GM12801 (cell line): Measurements from ENCODE around the gene TM7SF2.

ENCODE experiments used
- TF ChIP-seq, protein P1 (sequence below): IDR thresholded peaks from one replicate; pipeline ENCODE4 v1.5.1; 2011; ENCODE audit warnings: control low read depth; ENCODE audit not compliant: insufficient read length; ENCODE audit errors: extremely low read depth

TM7SF2 gene

DNA sequence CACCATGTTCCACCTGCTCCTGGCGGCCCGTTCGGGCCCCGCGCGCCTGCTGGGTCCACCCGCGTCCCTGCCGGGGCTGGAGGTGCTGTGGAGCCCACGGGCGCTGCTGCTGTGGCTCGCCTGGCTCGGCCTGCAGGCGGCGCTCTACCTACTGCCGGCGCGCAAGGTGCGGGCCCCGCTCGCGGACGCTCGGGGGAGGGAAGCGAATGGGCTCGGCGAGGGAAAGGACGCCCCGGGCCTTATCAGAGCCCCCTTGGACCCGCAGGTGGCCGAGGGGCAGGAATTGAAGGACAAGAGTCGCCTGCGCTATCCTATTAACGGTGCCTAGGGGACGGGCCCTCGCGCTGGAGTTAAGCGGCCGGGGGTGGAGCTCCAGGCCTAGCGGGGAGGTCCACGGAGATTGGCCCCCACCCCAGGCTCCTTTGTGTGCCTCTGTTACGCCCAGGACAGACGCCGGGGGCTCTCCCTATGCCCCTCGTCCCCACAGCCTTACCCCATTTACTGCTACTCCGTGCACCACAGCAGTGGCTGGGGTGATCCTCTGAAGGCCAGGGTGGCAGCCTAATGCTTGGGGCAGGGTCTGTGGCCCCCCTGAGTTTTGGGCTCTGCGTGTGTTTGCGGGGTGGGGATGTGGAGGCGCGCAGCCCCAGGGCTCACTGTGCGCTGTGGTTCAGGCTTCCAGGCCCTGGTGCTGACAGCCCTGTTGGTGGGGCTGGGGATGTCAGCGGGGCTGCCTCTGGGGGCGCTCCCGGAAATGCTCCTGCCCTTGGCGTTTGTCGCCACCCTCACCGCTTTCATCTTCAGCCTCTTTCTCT is 1.1 kb downstream of the TM7SF2 start:
- TF ChIP-seq, protein P1, sequence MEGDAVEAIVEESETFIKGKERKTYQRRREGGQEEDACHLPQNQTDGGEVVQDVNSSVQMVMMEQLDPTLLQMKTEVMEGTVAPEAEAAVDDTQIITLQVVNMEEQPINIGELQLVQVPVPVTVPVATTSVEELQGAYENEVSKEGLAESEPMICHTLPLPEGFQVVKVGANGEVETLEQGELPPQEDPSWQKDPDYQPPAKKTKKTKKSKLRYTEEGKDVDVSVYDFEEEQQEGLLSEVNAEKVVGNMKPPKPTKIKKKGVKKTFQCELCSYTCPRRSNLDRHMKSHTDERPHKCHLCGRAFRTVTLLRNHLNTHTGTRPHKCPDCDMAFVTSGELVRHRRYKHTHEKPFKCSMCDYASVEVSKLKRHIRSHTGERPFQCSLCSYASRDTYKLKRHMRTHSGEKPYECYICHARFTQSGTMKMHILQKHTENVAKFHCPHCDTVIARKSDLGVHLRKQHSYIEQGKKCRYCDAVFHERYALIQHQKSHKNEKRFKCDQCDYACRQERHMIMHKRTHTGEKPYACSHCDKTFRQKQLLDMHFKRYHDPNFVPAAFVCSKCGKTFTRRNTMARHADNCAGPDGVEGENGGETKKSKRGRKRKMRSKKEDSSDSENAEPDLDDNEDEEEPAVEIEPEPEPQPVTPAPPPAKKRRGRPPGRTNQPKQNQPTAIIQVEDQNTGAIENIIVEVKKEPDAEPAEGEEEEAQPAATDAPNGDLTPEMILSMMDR = no peak

DNA sequence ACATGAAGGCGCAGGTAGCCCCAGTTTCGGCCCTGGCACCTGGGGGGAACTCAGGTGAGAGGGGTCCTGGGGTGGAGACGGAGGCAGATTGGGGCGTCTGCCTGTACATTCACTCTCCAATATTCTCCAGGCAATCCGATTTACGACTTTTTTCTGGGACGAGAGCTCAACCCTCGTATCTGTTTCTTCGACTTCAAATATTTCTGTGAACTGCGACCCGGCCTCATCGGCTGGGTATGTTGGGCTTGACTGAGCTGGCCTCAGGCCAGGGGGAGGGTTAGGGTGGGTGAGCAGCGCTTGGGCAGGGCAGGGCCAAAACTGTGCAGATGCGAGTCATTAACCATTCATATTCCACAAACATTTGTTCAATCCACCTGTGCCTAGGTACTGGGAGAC is 1.7 kb downstream of the TM7SF2 start:
- TF ChIP-seq, protein P1 = no peak

DNA sequence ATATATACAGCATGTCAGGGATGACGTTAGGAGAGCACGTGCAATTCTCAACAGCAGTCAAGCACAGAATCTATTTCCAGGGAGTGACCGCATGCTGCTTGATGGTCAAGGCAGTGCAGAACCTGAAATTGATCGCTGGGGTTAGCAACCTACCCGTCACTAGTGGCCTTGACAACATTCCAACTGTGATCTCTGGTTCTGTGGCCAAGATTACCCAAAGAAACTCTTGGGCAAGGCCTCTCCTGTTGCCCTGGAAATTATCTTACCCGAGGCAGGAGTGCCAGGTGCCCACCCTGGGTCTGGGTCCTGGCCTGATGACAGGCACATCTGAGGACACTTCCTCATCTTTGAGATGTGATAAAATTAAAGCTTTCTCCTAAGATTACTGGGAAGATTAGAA is 2.2 kb downstream of the TM7SF2 start:
- TF ChIP-seq, protein P1 = no peak

DNA sequence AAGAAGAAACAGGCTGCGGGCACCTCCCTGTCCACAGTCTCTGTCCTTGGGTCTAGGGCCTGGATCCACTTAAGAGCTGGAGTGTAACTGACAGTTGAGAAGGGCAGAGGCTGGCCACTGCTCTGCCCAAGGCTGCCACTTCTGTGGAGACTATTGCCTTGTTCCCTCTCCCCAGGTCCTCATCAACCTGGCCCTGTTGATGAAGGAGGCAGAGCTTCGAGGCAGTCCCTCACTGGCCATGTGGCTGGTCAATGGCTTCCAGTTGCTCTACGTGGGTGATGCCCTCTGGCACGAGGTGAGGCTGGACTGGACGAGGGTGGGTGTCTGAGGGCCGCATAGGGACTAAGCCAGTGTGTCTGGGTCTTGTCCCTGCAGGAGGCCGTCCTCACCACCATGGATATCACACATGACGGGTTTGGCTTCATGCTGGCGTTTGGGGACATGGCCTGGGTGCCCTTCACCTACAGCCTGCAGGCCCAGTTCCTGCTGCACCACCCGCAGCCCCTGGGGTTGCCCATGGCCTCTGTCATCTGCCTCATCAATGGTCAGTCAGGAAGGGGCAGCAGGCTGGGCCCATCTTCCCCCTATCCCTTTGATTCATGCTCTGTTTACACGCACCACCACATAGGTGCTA is 3.0 kb downstream of the TM7SF2 start:
- TF ChIP-seq, protein P1 = no peak

DNA sequence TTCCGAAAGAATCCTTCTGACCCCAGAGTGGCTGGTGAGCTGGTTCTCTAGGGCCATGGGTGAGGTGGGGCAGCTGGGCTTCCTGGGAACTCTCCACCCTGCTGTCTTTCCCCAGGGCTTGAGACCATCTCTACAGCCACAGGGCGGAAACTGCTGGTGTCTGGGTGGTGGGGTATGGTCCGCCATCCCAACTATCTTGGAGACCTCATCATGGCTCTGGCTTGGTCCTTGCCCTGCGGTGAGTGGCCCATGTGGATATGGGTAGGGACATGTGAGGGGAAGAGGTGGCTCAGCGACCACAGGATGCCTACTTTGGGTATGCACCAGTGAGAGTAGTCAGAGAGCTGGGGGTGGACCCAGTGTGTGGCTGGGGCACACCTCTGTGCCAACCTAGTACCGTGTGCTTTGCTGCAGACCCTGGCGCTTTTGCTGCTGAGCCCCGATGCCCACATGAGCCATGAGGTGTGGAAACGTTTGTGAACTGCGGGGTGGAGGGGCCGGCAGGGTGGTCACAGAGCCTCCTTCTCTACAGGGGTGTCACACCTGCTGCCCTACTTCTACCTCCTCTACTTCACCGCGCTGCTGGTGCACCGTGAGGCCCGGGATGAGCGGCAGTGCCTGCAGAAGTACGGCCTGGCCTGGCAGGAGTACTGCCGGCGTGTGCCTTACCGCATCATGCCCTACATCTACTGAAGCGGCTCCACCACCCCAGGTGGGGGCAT is 3.9 kb downstream of the TM7SF2 start:
- TF ChIP-seq, protein P1 = no peak

DNA sequence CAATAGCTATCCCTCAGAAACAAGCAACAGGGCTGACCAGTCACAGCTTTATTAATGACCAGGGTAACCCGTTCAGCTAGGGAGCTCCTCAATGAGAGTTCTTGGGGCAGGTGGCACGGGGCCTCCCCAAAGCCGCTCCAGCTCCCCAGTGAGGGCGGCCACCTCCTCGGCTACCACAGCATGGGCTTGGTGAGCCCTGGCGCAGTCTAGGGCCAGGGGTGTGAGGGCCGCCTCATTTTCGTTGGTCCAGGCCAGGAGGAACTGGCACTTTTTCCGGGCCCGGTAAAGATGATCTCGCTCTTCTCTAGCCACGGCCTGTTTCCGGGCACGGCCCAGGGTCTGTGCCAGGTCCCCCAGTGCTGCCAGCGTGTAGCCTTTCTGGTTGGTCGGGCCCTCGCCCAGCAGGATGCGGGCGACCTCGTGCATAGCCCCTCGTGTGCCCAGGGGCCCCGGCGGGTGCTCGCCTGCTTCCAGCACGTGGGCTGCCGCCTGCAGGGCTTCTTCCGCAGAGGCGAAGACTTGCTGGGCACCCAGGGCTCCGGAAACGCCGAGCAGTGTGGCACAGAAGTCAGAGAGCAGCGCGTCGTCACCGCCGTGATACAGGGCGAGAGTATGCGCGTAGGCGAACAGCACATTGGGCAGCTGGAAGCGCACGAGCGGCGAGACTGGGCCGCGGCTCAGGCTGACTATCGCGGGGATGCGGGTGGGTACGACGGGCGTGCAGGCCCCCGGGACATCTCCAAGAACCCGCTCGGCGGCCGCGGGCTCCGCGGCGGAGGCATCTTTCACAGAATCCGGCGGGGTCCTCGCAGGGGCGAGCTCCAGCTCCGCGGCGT is 4.9 kb downstream of the TM7SF2 start:
- TF ChIP-seq, protein P1 = no peak
